Gastroesophageal sphincter (tissue), 4 donors: ENCODE results near the gene TARS3. TPM values are rescaled to one million over a fixed set of nuclear protein-coding genes. Genes with fewer than 3 reads are reported as not detected.

Experiments used
- ATAC-seq: fragments of 150-250 bp; one replicate; pipeline ENCODE4 v1.9.1; 2016; ENCODE audit warnings: mild to moderate bottlenecking, moderate library complexity
- H3K27ac ChIP-seq, 4 donors: fragments of 200-600 bp; sonication (generic) in 3 of 4; 1 replicate in 3 of 4; 2 replicates in 1 of 4; pipeline ENCODE4 v1.5.1; 2016 to 2019
- H3K27me3 ChIP-seq: fragments of 200-600 bp; sonication (generic); one replicate; pipeline ENCODE4 v1.5.1; 2019
- H3K36me3 ChIP-seq, 2 donors: fragments of 200-600 bp; sonication (generic); one replicate each; pipeline ENCODE4 v1.5.1; 2019; ENCODE audit warnings: control low read depth in 1 of 2
- H3K4me1 ChIP-seq, 3 donors: fragments of 200-600 bp; sonication (generic); 1 replicate in 2 of 3; 2 replicates in 1 of 3; pipeline ENCODE4 v1.5.1; 2016 to 2019; ENCODE audit warnings: control low read depth in 2 of 3
- H3K4me3 ChIP-seq, 2 donors: fragments of 200-600 bp; sonication (generic); one replicate each; pipeline ENCODE4 v1.5.1; 2019; ENCODE audit warnings: mild to moderate bottlenecking in 1 of 2, moderate library complexity in 1 of 2
- H3K9me3 ChIP-seq, 3 donors: fragments of 200-600 bp; sonication (generic); one replicate each; pipeline ENCODE4 v1.5.1; 2017 to 2019; ENCODE audit warnings: control low read depth in 2 of 3
- CTCF ChIP-seq, 4 experiments: fragments of 200-600 bp in 2 of 4; fragments of 450-650 bp in 2 of 4; sonication (generic) in 1 of 4; IDR thresholded peaks; one replicate each; pipeline ENCODE4 v1.5.1; 2017 to 2019; ENCODE audit warnings: antibody characterized with exemption in 4 of 4, mild to moderate bottlenecking in 2 of 4, moderate library complexity in 2 of 4
- EP300 ChIP-seq: sonication (generic); formaldehyde crosslinking; IDR thresholded peaks from one replicate; pipeline ENCODE4 v1.6.1; 2017; ENCODE audit warnings: antibody characterized with exemption, mild to moderate bottlenecking
- POLR2A ChIP-seq, 2 donors: fragments of 450-650 bp; IDR thresholded peaks; one replicate each; pipeline ENCODE4 v1.6.1; 2017; ENCODE audit warnings: antibody characterized with exemption in 2 of 2, mild to moderate bottlenecking in 2 of 2, moderate library complexity in 1 of 2
- POLR2AphosphoS5 ChIP-seq: sonication (generic); formaldehyde crosslinking; IDR thresholded peaks from one replicate; pipeline ENCODE4 v1.6.1; 2017; ENCODE audit warnings: antibody characterized with exemption
- WGBS, 2 donors: methylation state at CpG; one replicate each; pipeline ENCODE4 v1.1.5; 2018; ENCODE audit warnings: low coverage in 1 of 2; 5-methylcytosine and 5-hydroxymethylcytosine counted together
- small RNA-seq, 4 donors: library from RNA; depleted of rRNA; stranded (forward); fragments of <200 nt; gene quantifications; one replicate each; pipeline ENCODE3, GENCODE V24; 2016
- total RNA-seq, 4 donors: library from RNA; depleted of rRNA; stranded (reverse); fragments of >200 nt; gene quantifications; one replicate each; pipeline ENCODE4 v1.1.0, GENCODE V29; 2016

TARS3 gene
- total RNA-seq, 4 donors from 2014 or later, result 19.2 to 49.0 (median 26.7) TPM

- WGBS, 2 donors, result 100% methylated on average over 1 to 2 of the region's 23 CpGs
- H3K27me3 ChIP-seq, result no peaks in the 10 kb centered on the region
- no peaks in the 10 kb centered on the region for H3K36me3 ChIP-seq
- no peaks in the 10 kb centered on the region for H3K9me3 ChIP-seq
- TF ChIP-seq CTCF (IDR thresholded peaks at IDR 0.05) (no peak), POLR2AphosphoS5 (no peak), POLR2A (IDR thresholded peaks at IDR 0.05) (no peak)
- ATAC-seq, result no peak
- H3K4me3 ChIP-seq, result no peak overlapping the region
- H3K27ac ChIP-seq, result no peak overlapping the region
- H3K4me1 ChIP-seq, result peaks cover 0 to 31% (median 5%) of the 10 kb centered on the region in 3 donors
Observed at GRCh38 chr15:101609742-101610610, 114.3 kb downstream of the TARS3 start.

- Histone ChIP-seq H3K9me3 (peaks cover 0 to 6% (median 0%) of the 10 kb centered on the region in 3 donors), H3K4me1 (peaks cover 0 to 13% (median 4%) of the 10 kb centered on the region in 3 donors), H3K27me3 (peaks cover 7% of the 10 kb centered on the region), H3K4me3 (no peak overlapping the region), H3K36me3 (no peaks in the 10 kb centered on the region), H3K27ac (no peak overlapping the region)
- 77 to 93% methylated on average over 3 to 5 of the region's 9 CpGs for WGBS, 2 donors
- no peak for ATAC-seq
- TF ChIP-seq CTCF (IDR thresholded peaks at IDR 0.05), result no peak
- no peak for TF ChIP-seq POLR2A (IDR thresholded peaks at IDR 0.05)
- no peak for TF ChIP-seq POLR2AphosphoS5
- no peak for TF ChIP-seq EP300
Observed at GRCh38 chr15:101608201-101608600, 116.1 kb downstream of the TARS3 start.

- TF ChIP-seq EP300 (no peak), CTCF (IDR thresholded peaks at IDR 0.05) (no peak), POLR2AphosphoS5 (no peak), POLR2A (IDR thresholded peaks at IDR 0.05) (no peak)
- 66 to 80% methylated on average over 2 of the region's 2 CpGs for WGBS, 2 donors
Observed at GRCh38 chr15:101607108-101607507, 117.2 kb downstream of the TARS3 start.

GRCh38 chr15:101604124-101604874, 120.0 kb downstream of the TARS3 start:
- no peak overlapping the region for H3K27ac ChIP-seq
- 87 to 94% methylated on average over 2 to 4 of the region's 4 CpGs for WGBS, 2 donors
- peaks cover 0 to 6% (median 0%) of the 10 kb centered on the region in 3 donors for H3K9me3 ChIP-seq
- H3K4me3 ChIP-seq, result no peak overlapping the region
- H3K4me1 ChIP-seq, result no peaks in the 10 kb centered on the region
- H3K27me3 ChIP-seq, result peaks cover 14% of the 10 kb centered on the region
- no peaks in the 10 kb centered on the region for H3K36me3 ChIP-seq
- no peak for ATAC-seq
- TF ChIP-seq POLR2A (IDR thresholded peaks at IDR 0.05) (no peak), POLR2AphosphoS5 (no peak), EP300 (no peak), CTCF (IDR thresholded peaks at IDR 0.05) (no peak)

More at GRCh38 chr15:101607108-101607507, 117.2 kb downstream of the TARS3 start:
- Histone ChIP-seq H3K9me3 (peaks cover 0 to 6% (median 0%) of the 10 kb centered on the region in 3 donors), H3K27ac (no peak overlapping the region), H3K27me3 (peaks cover 7% of the 10 kb centered on the region), H3K4me1 (peaks cover 0 to 2% (median 0%) of the 10 kb centered on the region in 3 donors), H3K4me3 (no peak overlapping the region), H3K36me3 (no peaks in the 10 kb centered on the region)
- ATAC-seq, result no peak

Small RNAs within 50 kb of the gene (small RNA-seq; reads per million reads assigned to genes)
- gene RN7SL209P, result 0 reads per million in 4 donors
- 0 reads per million in 4 donors for gene RNU6-807P

Other genes starting within 250 kb of the TARS3 start
- gene PCSK6, start 234.8 kb downstream of the TARS3 start, total RNA-seq, result 10 to 100 TPM; 12.8 to 23.2 (median 18.4) TPM
- 10 to 100 TPM; 38.2 to 58.3 (median 50.7) TPM for gene TM2D3, start 72.1 kb downstream of the TARS3 start, total RNA-seq
- gene OR4F6, start 79.0 kb upstream of the TARS3 start, total RNA-seq, result not detected
- not detected for gene OR4F15, start 87.7 kb upstream of the TARS3 start, total RNA-seq